DLD1 (cell line): ENCODE data around the gene SCYGR8.
"Not testable (repeated sequence)": the region's sequence is repeated elsewhere in the genome, so short reads cannot be mapped to it uniquely, and the experiment has no call there.

Experiments
- in situ Hi-C: cut with HindIII; loops from 2 replicates; pipeline ENCODE4 v1.10.0; 2017; ENCODE audit warnings: low sequenced_read_pairs

Gene SCYGR8, protein sequence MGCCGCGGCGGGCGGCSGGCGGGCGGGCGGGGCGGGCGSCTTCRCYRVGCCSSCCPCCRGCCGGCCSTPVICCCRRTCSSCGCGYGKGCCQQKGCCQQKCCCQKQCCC

DNA sequence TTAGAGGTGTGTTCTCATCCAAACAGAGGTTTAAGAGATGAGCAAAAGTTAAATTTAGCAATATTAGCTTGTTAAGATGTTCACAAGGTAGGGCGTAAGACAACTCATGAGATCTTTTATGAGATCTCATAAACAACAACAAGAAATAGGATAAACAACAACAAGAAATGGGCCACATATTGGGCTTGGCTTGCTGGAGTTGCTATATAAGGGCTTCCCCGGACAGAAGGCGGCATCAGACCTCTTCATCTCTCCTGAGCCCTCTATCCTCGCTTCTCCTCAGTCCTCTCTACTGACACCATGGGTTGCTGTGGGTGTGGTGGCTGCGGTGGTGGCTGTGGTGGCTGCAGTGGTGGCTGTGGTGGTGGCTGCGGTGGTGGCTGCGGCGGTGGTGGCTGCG, at the start of gene SCYGR8:
Gene SCYGR8, plus strand, starts transcription at position 301 of the 400 bp plus-strand sequence. Its CDS starts 0 bp downstream, at position 301.
- in situ Hi-C loops = no loop called here

DNA sequence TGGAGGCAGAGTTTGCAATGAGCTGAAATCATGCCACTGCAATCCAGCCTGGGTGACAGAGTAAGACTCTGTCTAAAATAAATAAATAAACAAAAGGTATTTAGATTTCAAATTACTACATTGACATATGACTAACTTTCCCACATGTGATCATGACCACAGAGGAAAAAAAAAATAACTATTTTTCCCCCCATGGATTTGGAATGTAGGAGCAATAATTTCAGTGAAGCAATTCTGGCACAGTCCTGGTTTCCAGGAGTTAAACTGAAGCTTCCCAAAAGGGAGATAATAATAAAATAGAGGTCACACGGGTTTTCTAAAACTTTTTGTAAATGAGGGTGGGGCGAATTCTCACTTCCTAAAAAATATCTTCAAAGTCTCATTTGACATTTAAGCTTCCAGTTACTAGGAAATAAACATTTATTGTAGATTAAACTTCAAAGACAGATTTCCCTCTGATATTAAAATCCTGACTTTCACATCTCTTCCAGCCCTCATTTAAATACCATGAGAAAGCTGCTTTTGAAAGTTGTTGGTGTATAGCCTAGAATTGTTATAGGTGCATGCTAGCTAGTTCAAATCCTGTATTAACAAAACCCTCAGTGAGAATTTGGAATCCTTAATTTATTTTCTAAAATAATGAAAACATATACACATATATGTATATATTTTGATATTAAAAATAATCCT, 48.6 kb upstream of the SCYGR8 start:
- in situ Hi-C loops = no loop called here

DNA sequence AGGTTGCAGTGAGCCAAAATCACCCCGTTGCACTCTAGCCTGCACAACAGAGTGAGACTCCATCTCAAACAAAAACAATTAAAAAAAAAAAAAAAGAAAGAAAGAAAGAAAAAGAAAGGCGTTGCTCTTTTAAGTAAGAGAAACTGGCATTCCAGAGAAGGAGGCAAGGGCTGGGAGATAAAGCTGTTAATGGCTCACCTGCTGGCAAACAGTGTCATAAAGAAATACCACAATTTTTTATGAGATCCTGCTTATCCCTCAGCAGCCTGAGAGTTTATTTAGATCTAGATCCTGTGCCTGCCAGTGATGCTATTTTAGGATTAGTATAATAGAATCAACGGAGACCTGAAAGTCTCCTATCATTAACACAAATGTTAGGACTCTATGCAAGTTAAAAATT, 44.1 kb upstream of the SCYGR8 start:
- in situ Hi-C loops = no loop called here

DNA sequence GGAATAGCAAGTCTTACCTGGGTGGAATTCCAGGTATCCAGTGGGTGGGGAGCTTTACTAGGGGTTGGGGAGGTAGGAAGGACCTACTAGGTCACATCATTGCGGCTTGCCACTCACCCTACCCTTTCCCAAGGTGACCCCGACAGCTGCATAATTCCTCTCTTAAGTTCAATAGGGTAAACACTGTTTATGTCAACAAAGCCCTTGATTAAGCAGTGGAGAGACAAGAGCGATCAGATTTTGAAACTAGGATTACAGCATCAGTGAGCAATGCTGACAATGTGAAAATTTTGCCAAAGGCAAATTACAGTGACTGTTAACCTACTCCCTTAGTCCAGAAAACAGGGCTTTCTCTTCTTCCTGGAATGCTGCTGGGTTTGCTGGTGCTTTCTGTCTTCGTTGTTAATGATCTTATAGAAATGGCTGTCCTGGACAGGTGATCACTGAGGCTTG, 42.4 kb upstream of the SCYGR8 start:
- in situ Hi-C loops = no loop called here

DNA sequence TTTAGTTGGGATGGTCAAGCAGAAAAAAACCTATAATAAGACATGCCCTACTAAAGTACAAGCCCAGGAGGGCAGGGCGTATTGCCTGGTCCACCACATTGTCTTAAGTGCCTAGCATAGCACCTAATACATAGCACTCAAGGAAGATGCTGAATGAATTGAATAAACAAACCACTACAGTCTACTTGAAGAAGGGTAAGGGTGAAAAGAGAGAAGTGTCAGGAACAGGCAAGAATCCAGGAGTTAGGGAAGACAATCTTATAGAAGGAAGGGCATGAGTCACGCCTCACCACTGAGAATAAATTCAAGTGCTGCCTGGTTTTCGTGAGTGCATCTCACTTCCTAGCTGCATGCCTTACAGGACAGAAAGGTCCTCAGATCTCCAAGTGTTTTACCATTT, 41.7 kb upstream of the SCYGR8 start:
- in situ Hi-C loops = no loop called here

DNA sequence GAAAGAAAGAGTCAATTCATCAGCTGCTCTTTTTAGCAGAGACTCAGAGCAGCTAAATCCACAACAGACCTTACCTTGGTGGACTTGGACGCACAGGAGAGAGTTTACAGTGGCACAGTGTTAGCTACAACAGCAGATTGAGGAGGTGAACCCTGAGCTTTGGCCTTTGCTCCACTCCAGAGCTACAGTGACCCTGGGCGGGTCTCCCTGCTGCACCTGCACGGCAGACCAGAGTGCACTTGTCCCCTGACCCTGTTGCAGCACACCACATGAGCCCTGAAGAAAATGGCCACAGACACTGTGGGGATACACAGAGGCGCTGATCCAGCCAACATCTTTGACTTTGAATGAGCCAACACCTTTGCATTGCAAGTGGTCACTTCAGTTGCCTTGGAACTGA, 38.8 kb upstream of the SCYGR8 start:
- in situ Hi-C loops = no loop called here

DNA sequence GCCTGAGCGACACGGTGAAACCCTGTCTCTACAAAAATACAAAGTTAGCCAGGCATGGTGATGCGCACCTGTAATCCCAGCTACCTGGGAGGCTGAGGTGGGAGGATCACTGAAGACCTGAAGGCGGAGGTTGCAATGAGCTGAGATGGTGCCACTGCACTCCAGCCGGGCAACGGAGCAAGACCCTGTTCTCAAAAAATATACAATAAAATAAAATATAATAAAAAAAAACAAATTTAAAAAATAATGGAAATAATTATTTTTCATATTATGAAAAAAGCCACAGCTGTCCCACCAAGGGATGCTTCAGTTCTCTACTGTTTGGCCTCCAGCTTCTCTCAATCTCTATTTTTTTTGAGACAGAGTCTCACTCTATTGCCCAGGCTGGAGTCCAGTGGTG, 38.3 kb upstream of the SCYGR8 start:
- in situ Hi-C loops = no loop called here

DNA sequence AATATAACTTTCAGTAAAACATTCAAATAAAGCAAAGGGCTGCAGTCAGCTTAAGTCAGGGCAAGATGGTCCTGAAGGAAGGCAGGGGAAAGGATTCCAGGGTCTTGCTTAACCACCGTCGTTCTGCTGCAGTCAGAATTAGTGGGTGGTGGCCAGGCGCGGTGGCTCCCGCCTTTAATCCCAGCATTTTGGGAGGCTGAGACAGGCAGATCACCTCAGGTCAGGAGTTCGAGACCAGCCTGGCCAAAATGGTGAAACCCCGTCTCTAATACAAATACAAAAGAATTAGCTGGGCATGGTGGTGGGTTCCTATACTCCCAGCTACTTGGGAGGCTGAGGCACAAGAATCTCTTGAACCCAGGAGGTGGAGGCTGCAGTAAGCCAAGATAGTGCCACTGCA, 34.7 kb upstream of the SCYGR8 start:
- in situ Hi-C loops = no loop called here

DNA sequence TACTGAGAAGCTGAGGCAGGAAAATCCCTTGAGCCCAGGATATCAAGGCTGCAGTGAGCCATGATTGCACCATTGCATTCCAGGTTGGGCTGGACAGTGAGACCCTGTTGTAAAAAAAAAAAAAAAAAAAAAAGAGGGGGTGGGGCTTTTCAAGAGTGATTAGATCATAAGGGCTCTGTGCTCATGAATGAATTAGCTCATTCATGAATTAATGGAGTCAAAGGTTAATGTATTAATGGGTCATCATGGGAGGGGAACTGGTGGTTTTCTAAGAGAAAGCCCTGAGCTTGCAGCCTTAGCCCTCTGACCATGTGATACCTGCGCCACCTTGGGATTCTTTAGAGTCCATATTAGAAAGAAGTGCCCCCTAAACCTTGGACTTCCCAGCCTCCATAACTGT, 32.4 kb upstream of the SCYGR8 start:
- in situ Hi-C loops = no loop called here

DNA sequence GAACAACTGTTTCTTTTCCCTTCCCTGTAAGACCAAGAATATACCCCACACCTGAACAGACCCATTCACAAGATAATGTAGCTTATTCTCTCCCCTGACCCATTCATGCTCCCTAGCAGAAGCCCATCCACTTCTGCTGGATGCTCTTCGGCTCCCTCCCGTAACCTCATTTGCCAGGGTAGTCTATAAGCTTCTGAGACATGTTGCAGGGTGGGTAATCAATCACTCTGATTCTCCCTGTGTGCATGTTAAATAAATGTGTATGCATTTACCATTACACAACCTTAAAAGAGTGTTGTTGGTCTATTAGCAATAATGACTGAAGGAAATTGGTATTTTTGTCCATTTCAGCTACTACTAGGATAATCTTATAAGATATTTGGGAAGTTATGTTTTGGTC, 29.2 kb upstream of the SCYGR8 start:
- in situ Hi-C loops = no loop called here

DNA sequence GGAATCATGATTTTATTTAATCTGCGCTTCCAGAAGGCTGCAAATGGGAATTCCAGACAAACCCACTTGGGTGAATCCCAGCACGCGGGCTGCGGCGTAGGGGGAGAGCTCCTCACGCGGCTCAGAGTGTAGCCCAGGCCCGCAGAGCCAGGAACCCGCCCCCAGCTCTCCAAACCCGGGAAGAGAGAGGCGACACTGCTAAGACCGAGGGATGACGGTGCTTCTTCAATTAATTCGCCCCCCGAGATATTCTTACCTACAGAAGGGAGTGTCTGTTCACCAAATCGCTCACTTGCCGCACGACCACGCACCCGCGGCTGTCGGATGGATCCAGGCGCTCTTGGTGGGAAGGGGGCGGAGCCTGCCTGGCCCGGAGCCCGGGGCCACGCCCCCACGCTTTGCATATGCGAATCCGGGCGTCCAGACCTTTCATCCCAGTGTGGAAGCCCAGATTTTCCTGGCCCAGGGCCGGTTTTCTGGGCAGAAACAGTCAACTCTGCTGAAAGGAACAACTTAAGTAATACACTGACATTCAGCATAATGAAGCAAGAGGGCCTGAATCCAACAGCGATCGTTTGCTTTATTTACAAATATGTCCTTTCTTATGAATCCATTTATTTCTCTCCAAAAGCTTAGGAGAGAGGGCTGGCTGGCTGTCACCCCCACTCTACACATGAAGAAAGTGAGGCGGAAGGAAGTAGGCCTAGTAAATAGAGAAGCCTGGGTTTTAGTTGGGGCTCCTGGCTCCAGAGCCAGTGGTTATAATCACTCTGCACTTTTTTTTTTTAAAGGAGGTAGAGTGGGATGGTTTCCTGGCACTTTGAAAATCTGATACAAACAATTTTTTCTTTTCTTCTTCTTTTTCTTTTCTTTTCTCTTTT, 27.8 kb upstream of the SCYGR8 start, which contains the start of gene SLC19A3:
Gene SLC19A3, minus strand, starts transcription at position 342 of the 881 bp plus-strand sequence. CDS start 15,710 bp downstream, outside the sequence.
- in situ Hi-C loops = no loop called here

DNA sequence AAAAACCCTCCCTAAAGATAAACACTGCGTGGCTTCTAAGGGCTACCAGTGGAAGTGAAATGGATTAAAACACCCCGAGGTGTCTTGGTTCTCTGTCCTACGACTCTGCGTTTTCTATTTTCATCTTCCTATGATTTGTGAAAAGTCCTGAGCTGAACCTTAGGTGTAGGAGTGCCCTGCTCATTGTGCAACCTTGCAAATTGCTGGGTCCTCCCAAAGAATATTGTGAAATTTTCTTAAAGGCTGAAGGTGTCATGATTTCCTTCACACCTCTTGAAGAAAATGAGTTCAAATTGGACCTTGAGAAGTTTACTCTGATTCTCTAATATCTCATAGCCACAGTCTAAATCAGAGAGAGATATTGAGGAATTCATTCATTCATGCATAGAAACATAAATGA, 26.1 kb upstream of the SCYGR8 start:
- in situ Hi-C loops = no loop called here

DNA sequence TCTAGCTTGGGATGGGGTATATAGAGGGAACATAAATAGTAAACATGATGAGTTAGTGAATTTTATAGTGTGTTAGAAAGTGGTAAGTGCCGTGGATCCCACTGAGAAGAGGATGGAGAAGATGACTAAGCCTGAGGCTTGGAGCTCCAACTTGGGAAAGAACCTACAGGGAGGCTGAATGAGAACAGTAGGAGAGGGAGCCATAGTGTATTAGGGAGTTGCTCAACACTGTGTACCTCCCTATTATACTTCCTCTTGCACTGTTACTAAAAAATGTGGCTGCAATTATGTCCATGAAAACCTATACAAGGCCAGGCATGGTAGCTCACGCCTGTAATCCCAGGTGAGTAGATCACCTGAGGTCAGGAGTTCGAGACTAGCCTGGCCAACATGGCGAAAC, 25.0 kb upstream of the SCYGR8 start:
- in situ Hi-C loops = no loop called here

DNA sequence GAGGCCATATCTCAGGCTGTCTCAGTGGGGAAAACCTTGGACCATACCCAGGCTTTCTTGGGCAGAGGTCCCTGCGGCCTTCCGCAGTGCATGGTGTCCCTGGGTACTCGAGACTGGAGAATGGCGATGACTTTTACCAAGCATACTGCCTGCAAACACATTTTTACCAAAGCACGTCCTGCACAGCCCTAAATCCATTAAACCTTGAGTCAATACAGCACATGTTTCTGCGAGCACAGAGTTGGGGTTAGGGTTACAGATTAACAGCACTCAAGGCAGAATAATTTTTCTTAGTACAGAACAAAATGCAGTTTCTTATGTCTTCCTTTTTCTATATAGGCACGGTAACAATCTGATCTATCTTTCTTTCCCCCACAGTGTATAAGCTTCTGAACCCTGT, 22.9 kb upstream of the SCYGR8 start:
- in situ Hi-C loops = not testable (repeated sequence)

DNA sequence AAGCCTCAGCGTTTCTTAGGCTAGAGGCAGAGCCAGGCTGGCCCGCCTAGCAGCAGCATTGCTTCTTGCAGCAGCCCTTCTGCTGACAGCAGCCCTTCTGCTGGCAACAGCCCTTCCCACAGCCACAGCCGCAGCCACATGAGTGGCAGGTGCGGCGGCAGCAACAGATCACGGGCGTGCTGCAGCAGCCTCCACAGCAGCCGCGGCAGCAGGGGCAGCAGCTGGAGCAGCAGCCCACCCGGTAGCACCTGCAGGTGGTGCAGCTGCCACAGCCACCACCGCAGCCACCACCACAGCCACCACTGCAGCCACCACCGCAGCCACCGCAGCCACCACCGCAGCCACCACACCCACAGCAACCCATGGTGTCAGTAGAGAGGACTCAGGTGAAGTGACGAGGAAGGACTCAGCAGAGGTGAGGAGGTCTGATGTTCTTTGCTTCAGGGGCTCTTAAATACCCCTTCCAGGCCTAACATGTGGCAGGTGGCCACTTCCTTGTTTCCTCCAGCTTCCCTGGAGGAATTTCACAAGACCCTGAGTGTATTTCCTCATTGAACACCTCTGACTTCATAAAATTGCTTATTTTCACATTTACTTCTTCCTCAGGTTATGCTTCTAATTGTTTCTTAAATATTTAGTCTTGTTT, 21.2 kb upstream of the SCYGR8 start, which contains the start of gene SCYGR6:
Gene SCYGR6, minus strand, starts transcription at position 364 of the 646 bp plus-strand sequence. Its CDS starts 0 bp downstream, at position 364.
- in situ Hi-C loops = no loop called here

DNA sequence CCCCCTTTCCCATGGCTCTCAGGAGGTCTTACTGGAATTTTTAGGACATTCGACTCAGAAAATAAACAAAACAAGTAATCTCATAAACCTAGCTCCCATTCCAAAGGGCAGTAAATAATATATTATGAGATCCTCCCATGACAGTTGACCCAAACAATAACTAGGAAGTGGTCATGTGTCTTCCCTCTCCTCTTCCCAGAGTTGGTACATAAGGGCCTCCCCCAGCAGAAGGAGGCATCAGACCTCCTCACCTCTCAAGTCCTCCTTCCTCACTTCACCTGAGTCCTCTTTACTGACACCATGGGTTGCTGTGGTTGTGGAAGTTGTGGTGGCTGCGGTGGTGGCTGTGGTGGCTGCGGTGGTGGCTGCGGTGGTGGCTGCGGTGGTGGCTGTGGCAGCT, 17.7 kb upstream of the SCYGR8 start, which contains the start of gene SCYGR7:
Gene SCYGR7, plus strand, starts transcription at position 301 of the 400 bp plus-strand sequence. Its CDS starts 0 bp downstream, at position 301.
- in situ Hi-C loops = no loop called here

DNA sequence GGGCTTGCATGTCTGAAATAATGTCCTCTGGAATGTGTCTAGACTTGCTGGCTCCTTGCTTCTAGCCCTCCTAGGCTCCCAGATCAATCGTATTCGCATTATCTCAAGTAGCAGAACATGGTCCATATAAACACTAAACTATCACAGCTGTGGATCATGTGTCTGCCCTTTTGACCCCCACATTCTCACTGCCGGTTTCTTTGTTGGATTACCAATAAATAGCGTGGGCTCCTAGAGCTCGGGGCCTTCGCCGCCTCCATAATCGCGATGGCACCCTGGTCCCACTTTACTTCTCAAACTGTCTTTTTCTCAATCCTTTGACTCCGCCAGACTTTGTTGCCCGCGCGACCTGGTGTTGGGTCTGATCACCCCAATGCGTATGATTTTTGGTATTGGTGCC, 6.3 kb upstream of the SCYGR8 start:
- in situ Hi-C loops = no loop called here

DNA sequence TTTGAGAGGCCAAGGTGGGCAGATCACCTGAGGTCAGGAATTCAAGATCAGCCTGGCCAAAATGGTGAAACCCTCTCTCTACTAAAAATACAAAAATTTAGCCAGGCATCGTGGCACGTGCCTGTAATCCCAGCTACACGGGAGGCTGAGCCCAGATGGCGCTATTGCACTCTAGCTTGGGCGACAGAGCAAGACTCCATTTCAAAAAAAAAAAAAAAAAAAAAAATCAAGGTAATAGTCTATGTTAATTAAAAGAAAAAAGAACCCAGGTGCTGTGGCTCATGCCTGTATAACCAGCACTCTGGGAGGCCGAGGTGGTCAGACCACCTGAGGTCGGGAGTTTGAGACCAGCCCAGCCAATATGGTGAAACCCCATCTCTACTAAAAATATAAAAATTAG, 5.0 kb upstream of the SCYGR8 start:
- in situ Hi-C loops = not testable (repeated sequence)

DNA sequence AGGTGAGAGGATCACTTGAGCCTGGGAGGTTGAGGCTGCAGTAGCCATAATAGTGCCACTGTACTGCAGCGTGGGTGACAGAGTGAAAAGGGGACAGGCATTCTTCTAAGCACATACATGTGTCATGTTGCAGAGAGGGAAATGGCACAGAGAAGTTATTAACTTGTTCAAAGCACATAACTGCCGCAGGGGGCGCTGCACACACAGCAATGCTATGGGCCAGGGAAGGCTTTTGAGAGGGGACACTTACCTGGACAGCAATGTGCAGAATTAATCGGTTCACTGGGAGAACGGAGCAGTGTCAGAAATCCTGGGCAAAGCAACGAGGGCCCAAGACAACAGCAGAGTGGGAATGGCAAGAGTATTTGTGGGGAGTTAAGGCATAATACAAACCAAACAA, 2.4 kb downstream of the SCYGR8 start:
- in situ Hi-C loops = no loop called here

DNA sequence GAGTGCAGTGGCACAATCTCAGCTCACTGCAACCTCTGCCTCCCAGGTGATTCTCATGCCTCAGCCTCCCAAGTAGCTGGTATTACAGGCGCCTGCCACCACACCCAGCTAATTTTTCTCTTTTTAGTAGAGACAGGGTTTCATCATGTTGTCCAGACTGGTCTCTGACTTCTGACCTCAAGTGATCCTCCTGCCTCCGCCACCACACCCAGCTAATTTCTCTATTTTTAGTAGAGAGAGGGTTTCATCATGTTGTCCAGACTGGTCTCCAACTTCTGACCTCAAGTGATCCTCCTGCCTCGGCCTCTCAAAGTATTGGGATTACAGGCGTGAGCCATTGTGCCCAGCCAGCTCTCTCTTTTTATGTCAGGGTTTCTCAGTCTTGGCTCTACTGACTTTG, 10.6 kb downstream of the SCYGR8 start:
- in situ Hi-C loops = not testable (repeated sequence)
